HG02798 (cell line): ENCODE measurements around the gene STPG4.

Source experiments
- ATAC-seq: cut with Tn5 transposase; IDR thresholded peaks from one replicate; pipeline ENCODE4 v1.9.1; 2021; ENCODE audit warnings: mild to moderate bottlenecking; ENCODE audit not compliant: unreplicated experiment, poor library complexity

Gene STPG4

GRCh38 chr2:47060652-47061170, 94.4 kb downstream of the STPG4 start:
- no peak for ATAC-seq

- ATAC-seq = no peak
Measured at GRCh38 chr2:47058003-47058931, 96.8 kb downstream of the STPG4 start.

- ATAC-seq = no peak
Measured at GRCh38 chr2:47057687-47058002, 97.5 kb downstream of the STPG4 start.

- ATAC-seq = no peak
Measured at GRCh38 chr2:47056868-47057686, 98.0 kb downstream of the STPG4 start.

GRCh38 chr2:47056374-47056773, 98.7 kb downstream of the STPG4 start:
- no peak for ATAC-seq

GRCh38 chr2:47054868-47055267, 100.2 kb downstream of the STPG4 start:
- ATAC-seq = no peak

GRCh38 chr2:47054036-47054555, 101.0 kb downstream of the STPG4 start:
- no peak for ATAC-seq

- ATAC-seq = no peak
Measured at GRCh38 chr2:47052847-47053246, 102.3 kb downstream of the STPG4 start.

GRCh38 chr2:47051562-47051961, 103.5 kb downstream of the STPG4 start:
- no peak for ATAC-seq

GRCh38 chr2:47050762-47051161, 104.3 kb downstream of the STPG4 start:
- ATAC-seq = no peak

- no peak for ATAC-seq
Measured at GRCh38 chr2:47050021-47050760, 104.9 kb downstream of the STPG4 start.

- no peak for ATAC-seq
Measured at GRCh38 chr2:47049502-47049901, 105.6 kb downstream of the STPG4 start.

GRCh38 chr2:47048801-47049480, 106.2 kb downstream of the STPG4 start:
- ATAC-seq = no peak

- no peak for ATAC-seq
Measured at GRCh38 chr2:47046271-47046670, 108.8 kb downstream of the STPG4 start.

- no peak for ATAC-seq
Measured at GRCh38 chr2:47043891-47044239, 111.2 kb downstream of the STPG4 start.

- no peak for ATAC-seq
Measured at GRCh38 chr2:47043142-47043890, 111.8 kb downstream of the STPG4 start.

- ATAC-seq = no peak
Measured at GRCh38 chr2:47041891-47042684, 113.0 kb downstream of the STPG4 start.

GRCh38 chr2:47041063-47041462, 114.0 kb downstream of the STPG4 start:
- ATAC-seq = no peak
